Measurements from ENCODE around the gene PNPLA7.

DNA sequence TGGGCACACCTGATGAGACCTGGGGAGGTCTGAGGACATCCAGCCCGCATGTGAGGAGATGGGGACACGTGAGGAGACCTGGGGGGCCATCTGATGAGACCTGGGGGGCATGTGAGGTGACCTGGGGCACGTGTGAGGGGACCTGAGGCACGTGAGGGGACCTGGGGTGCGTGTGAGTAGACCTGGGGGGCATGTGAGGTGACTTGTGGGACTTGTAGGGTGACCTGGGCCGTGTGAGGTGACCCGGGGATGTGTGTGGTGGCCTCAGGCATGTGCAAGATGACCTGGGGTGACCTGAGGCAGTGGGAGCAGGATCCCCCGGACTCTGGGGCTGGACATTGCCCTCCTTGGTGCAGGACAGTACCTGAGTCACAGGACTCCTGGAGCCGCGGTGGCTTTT, 30.6 kb downstream of the PNPLA7 start:
- TF ChIP-seq POLR2A (IDR thresholded peaks at IDR 0.05; ENCODE audit: borderline replicate concordance, extremely low read depth, insufficient read depth, insufficient read length) (no peak), FOSL1 (IDR thresholded peaks at IDR 0.05; ENCODE audit: low read depth) (no peak), POLR2AphosphoS5 (IDR thresholded peaks at IDR 0.05; ENCODE audit: low read depth, low read length) (no peak), EZH2 (IDR thresholded peaks at IDR 0.05) (no peak), RAD21 (IDR thresholded peaks at IDR 0.05; ENCODE audit: low read depth) (no peak), EZH2phosphoT487 (IDR thresholded peaks at IDR 0.05; ENCODE audit: borderline replicate concordance) (no peak), SRF (IDR thresholded peaks at IDR 0.05; ENCODE audit: low read depth) (no peak), TCF7L2 (IDR thresholded peaks at IDR 0.05; ENCODE audit: borderline replicate concordance, extremely low read depth, insufficient read depth, insufficient read length) (no peak), YY1 (IDR thresholded peaks at IDR 0.05; ENCODE audit: extremely low read depth, insufficient replicate concordance, low read depth, low read length) (no peak)
- TF ChIP-seq, protein P1, sequence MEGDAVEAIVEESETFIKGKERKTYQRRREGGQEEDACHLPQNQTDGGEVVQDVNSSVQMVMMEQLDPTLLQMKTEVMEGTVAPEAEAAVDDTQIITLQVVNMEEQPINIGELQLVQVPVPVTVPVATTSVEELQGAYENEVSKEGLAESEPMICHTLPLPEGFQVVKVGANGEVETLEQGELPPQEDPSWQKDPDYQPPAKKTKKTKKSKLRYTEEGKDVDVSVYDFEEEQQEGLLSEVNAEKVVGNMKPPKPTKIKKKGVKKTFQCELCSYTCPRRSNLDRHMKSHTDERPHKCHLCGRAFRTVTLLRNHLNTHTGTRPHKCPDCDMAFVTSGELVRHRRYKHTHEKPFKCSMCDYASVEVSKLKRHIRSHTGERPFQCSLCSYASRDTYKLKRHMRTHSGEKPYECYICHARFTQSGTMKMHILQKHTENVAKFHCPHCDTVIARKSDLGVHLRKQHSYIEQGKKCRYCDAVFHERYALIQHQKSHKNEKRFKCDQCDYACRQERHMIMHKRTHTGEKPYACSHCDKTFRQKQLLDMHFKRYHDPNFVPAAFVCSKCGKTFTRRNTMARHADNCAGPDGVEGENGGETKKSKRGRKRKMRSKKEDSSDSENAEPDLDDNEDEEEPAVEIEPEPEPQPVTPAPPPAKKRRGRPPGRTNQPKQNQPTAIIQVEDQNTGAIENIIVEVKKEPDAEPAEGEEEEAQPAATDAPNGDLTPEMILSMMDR (IDR thresholded peaks at IDR 0.05 in 2 of 3, conservative IDR thresholded peaks at IDR 0.05 in 1 of 3; ENCODE audit: borderline replicate concordance in 1 of 3, insufficient read depth in 1 of 3, low read depth in 2 of 3, low read length in 2 of 3), result no peak
- TF ChIP-seq, protein P2, sequence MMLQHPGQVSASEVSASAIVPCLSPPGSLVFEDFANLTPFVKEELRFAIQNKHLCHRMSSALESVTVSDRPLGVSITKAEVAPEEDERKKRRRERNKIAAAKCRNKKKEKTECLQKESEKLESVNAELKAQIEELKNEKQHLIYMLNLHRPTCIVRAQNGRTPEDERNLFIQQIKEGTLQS (IDR thresholded peaks at IDR 0.05), result no peak
- TF ChIP-seq, protein P3, sequence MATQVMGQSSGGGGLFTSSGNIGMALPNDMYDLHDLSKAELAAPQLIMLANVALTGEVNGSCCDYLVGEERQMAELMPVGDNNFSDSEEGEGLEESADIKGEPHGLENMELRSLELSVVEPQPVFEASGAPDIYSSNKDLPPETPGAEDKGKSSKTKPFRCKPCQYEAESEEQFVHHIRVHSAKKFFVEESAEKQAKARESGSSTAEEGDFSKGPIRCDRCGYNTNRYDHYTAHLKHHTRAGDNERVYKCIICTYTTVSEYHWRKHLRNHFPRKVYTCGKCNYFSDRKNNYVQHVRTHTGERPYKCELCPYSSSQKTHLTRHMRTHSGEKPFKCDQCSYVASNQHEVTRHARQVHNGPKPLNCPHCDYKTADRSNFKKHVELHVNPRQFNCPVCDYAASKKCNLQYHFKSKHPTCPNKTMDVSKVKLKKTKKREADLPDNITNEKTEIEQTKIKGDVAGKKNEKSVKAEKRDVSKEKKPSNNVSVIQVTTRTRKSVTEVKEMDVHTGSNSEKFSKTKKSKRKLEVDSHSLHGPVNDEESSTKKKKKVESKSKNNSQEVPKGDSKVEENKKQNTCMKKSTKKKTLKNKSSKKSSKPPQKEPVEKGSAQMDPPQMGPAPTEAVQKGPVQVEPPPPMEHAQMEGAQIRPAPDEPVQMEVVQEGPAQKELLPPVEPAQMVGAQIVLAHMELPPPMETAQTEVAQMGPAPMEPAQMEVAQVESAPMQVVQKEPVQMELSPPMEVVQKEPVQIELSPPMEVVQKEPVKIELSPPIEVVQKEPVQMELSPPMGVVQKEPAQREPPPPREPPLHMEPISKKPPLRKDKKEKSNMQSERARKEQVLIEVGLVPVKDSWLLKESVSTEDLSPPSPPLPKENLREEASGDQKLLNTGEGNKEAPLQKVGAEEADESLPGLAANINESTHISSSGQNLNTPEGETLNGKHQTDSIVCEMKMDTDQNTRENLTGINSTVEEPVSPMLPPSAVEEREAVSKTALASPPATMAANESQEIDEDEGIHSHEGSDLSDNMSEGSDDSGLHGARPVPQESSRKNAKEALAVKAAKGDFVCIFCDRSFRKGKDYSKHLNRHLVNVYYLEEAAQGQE (IDR thresholded peaks at IDR 0.05; ENCODE audit: low read depth), result no peak
- TF ChIP-seq, protein P4, sequence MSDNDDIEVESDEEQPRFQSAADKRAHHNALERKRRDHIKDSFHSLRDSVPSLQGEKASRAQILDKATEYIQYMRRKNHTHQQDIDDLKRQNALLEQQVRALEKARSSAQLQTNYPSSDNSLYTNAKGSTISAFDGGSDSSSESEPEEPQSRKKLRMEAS (IDR thresholded peaks at IDR 0.05), result no peak
